PC-9 (cell line): ENCODE results near the gene CD177.

Source experiments
- CTCF ChIP-seq: fragments of 200-600 bp; sonication (generic); conservative IDR thresholded peaks from 2 replicates; pipeline ENCODE4 v1.6.1; 2017; ENCODE audit warnings: mixed run types, antibody characterized with exemption, mild to moderate bottlenecking, moderate library complexity
- EZH2 ChIP-seq: fragments of 200-600 bp; sonication (generic); IDR thresholded peaks from 2 replicates; pipeline ENCODE4 v1.8.0; 2017; ENCODE audit warnings: antibody characterized with exemption, low read depth

- no peak for TF ChIP-seq CTCF
- TF ChIP-seq EZH2: no peak
Measured at GRCh38 chr19:43310221-43310620, 43.3 kb upstream of the CD177 start.
